GM06990 (cell line): Measurements from ENCODE around the gene ARG2.

Experiments used
- DNase-seq: peaks from one replicate; pipeline ENCODE4 v3.0.0-alpha.2; 2011; ENCODE audit not compliant: insufficient read length; ENCODE audit errors: extremely low read depth
- H3K27me3 ChIP-seq: replicated peaks from 2 replicates; pipeline ENCODE4 v1.6.0; 2011; ENCODE audit warnings: low read length; ENCODE audit not compliant: control insufficient read depth, insufficient read depth
- H3K36me3 ChIP-seq: 2 replicates; pipeline ENCODE4 v1.5.1; 2011; ENCODE audit warnings: low read length; ENCODE audit not compliant: control insufficient read depth, insufficient read depth
- H3K4me3 ChIP-seq: replicated peaks from 2 replicates; pipeline ENCODE4 v1.5.1; 2011; ENCODE audit warnings: low read depth, mild to moderate bottlenecking, control low read depth, low read length
- CTCF ChIP-seq: IDR thresholded peaks from 2 replicates; pipeline ENCODE4 v1.5.1; 2011; ENCODE audit warnings: low read length, control low read depth, mild to moderate bottlenecking, inconsistent platforms; ENCODE audit not compliant: insufficient read depth, poor library complexity, severe bottlenecking

Gene ARG2

GRCh38 chr14:67675219-67675582 is 55.5 kb downstream of the ARG2 start:
- TF ChIP-seq CTCF, result no peak
- no peaks in the 10 kb centered on the region for H3K27me3 ChIP-seq
- no peak for DNase-seq
- H3K4me3 ChIP-seq, result peak overlapping the region; percentile 94
- peaks cover 2% of the 10 kb centered on the region for H3K36me3 ChIP-seq

GRCh38 chr14:67679006-67679405 is 59.3 kb downstream of the ARG2 start:
- DNase-seq, result no peak
- Histone ChIP-seq H3K36me3 (peaks cover 2% of the 10 kb centered on the region), H3K27me3 (no peaks in the 10 kb centered on the region), H3K4me3 (no peak overlapping the region)
- no peak for TF ChIP-seq CTCF

- no peak overlapping the region for H3K4me3 ChIP-seq
- no peaks in the 10 kb centered on the region for H3K27me3 ChIP-seq
- TF ChIP-seq CTCF, result no peak
- peak; percentile 78 for DNase-seq
- peaks cover 2% of the 10 kb centered on the region for H3K36me3 ChIP-seq
These were observed 60.4 kb downstream of the ARG2 start for GRCh38 chr14:67680121-67680602.

- Histone ChIP-seq H3K27me3 (no peaks in the 10 kb centered on the region), H3K4me3 (no peak overlapping the region), H3K36me3 (peaks cover 2% of the 10 kb centered on the region)
- no peak for DNase-seq
- no peak for TF ChIP-seq CTCF
These were observed 61.2 kb downstream of the ARG2 start for GRCh38 chr14:67680941-67681340.

- Histone ChIP-seq H3K27me3 (no peaks in the 10 kb centered on the region), H3K36me3 (no peaks in the 10 kb centered on the region; the same call in none of the 2 replicates)
These were observed 64.1 kb downstream of the ARG2 start for GRCh38 chr14:67683842-67684241.

More at GRCh38 chr14:67683842-67684241, 64.1 kb downstream of the ARG2 start:
- no peak for DNase-seq
- no peak overlapping the region for H3K4me3 ChIP-seq
- no peak for TF ChIP-seq CTCF
